SK-N-SH treated with all-trans-retinoic acid at 6 μM for 48 hours (cell line): ENCODE data around the gene TMEM51.

Source experiments
- RARB ChIP-seq: fragments of 250-450 bp; sonication (Bioruptor Pico); IDR thresholded peaks from 2 replicates; pipeline ENCODE4 v1.8.0; 2021; ENCODE audit warnings: mild to moderate bottlenecking, moderate library complexity
- TCF4 ChIP-seq: fragments of 250-450 bp; sonication (Bioruptor Pico); IDR thresholded peaks from 2 replicates; pipeline ENCODE4 v1.8.0; 2021; ENCODE audit warnings: mild to moderate bottlenecking, moderate library complexity, borderline replicate concordance
- TOX ChIP-seq: fragments of 250-450 bp; sonication (Bioruptor Pico); IDR thresholded peaks from 2 replicates; pipeline ENCODE4 v1.8.0; 2021; ENCODE audit warnings: mild to moderate bottlenecking, moderate library complexity, borderline replicate concordance
- ZNF565 ChIP-seq: fragments of 450-650 bp; formaldehyde crosslinking; conservative IDR thresholded peaks from 2 replicates; pipeline ENCODE4 v1.5.0; 2020; ENCODE audit warnings: low read depth, mild to moderate bottlenecking, moderate library complexity

DNA sequence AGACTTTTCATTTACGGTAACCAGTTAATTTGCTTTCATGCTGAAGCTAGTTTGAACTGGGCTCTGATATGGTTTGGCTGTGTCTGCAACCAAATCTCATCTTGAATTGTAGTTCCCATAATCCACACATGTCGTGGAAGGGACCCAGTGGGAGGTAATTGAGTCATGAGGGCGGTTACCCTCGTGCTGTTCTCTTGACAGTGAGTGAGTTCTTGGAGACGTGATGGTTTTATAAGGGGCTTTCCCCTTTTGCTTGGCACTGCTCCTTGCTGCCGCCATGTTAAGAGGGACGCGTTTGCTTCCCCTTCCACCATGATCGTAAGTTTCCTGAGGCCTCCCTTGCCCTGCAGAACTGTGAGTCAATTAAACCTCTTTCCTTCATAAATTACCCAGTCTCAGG, 83.2 kb downstream of the TMEM51 start:
- no peak for TF ChIP-seq RARB (CRISPR knock-in tag)
- no peak for TF ChIP-seq TCF4 (CRISPR knock-in tag)
- no peak for TF ChIP-seq ZNF565 (CRISPR knock-in tag)
- TF ChIP-seq TOX (CRISPR knock-in tag): no peak
